ENCODE results near the gene TMEM212.

TMEM212 gene

DNA sequence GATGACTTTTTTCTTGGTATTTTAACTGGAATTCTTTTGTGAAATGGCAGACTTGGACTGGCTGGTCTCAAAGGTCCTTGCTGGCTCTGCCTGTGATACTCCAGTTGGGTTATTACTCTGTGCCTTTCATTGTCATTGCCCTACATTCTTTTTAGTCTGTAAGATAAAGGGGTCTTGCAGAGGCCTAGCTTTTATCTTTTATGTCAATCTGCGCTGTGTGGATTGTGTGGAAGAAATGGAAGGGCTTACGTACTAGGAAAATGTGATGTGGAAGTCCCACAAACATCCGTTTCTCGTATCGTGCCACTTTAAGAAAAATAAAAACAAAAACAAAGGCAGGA is 8.7 kb upstream of the TMEM212 start:
- no peak for DNase-seq (ENCODE audit: low read depth, low spot score)

DNA sequence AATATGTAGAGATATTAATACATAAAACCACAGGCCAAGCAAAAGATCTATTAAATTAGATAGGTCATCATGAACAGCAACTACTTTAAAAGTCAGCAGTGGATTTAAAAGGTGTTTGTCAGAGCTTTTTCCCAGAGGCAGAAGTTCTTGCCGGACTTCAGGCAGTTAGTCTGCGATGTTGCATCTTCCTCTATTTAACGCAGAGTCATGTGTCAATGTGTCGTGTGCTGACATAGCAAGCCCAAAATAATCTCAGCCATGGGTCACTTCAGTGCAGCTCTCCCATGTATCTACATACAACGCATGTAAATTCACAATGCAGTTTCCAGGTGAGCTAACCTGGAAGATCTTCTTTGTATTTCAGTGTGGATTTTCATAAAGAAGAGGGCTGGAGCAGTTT is 8.0 kb upstream of the TMEM212 start:
- DNase-seq (ENCODE audit: low read depth, low spot score), result no peak

- no peak for DNase-seq (ENCODE audit: low read depth, low spot score)
Observed at GRCh38 chr3:171835613-171836012, 7.5 kb upstream of the TMEM212 start.

DNA sequence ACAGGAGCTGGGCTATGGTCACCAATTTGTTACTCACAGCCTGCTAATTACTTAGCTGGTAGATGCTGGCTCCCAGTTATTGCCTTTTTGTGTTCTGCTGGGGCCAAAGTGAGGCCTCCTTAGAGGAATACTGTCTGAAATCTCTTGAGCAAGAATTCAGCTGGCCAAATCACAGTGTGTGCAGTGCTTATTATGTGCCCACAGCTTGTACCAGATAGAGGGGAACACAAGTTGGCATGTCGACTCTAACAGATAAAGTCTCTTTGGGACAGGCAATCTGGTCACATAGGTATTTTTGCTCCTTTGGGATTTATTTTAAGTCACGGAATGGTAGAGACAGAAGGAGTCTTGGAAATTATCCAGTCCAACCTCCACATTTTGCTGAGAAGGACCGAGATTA is 6.3 kb upstream of the TMEM212 start:
- no peak for DNase-seq (ENCODE audit: low read depth, low spot score)

- no peak for DNase-seq (ENCODE audit: low read depth, low spot score)
Observed at GRCh38 chr3:171837698-171838097, 5.5 kb upstream of the TMEM212 start.

GRCh38 chr3:171838218-171838720 is 4.9 kb upstream of the TMEM212 start:
- DNase-seq (ENCODE audit: low read depth, low spot score), result peak; percentile 53

DNA sequence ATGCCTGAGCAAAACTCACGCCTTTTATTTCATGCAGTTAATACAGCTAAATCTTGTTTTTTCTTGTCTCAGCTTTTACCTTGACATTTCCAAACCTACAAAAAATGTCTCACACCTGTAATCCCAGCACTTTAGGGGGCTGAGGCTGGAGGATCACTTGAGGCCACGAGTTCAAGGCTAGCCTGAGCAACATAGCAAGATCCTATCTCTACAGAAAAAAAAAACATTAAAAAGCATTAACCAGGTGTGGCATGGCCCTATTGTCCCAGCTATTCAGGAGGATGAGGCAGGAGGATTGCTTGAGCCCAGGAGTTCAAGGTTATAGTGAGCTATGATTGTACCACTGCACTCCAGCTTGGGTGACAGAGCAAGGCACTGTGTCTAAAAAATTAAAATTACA is 3.9 kb upstream of the TMEM212 start:
- no peak for DNase-seq (ENCODE audit: low read depth, low spot score)

- DNase-seq (ENCODE audit: low read depth, low spot score), result no peak
Observed at GRCh38 chr3:171840445-171840810, 2.7 kb upstream of the TMEM212 start.

DNA sequence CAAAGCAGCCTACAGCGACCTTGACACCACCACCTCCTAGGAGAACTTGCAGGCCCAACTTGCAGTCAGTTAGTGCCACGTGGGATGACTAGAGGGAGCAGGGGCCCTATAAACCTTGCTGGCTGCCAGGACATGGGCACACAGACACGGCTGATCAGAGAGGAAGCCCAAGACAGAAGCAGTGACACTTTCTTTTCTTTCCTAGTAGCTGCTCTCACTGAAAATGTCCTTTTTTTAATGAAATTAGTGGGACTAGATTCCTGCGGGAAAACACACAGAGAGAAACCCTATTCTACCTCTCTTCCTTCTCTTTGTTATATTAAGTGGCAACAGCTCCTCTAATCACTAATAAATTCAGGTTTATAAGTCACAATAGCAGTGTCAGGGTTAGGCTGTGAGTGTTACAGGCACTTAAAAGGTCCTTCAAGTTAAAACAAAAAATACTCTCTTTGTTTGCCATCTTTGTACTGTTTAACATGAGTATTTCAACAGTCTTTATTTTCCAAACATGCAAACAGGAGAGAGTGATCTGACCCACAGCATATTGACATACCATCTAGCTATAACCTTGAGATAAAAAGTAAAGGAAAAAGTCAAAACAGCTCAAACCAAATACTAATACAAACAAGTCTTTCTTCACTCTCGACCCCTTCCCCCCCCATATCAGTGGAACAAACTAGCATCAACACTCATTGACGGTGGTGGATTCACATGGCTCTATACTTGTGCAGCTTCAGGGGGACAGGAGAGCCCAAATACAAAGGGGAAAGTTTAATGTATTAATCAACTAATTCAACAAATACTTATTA is 2.1 kb upstream of the TMEM212 start:
- no peak for DNase-seq (ENCODE audit: low read depth, low spot score)

- DNase-seq (ENCODE audit: low read depth, low spot score), result no peak
Observed at GRCh38 chr3:171841620-171842000, 1.5 kb upstream of the TMEM212 start.

DNA sequence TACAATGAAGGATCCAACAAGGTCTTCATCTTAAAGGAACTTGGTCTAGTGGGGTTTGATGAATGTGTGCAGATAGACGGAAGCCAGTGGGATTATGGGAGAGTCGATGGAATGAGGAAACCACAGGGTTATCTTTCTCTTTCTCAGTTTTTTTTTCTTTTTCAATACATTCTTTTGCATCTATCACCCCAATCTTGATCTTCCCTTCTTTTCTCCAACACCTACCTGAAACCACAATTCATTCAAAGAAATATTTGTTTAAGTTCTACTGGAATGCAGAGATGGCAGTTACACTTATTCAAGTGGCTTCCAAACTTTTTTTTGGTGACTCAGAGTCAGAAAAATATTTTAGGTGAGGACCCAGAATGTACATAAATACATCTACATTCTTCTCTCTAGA is 1.7 kb downstream of the TMEM212 start:
- DNase-seq (ENCODE audit: low read depth, low spot score), result no peak

DNA sequence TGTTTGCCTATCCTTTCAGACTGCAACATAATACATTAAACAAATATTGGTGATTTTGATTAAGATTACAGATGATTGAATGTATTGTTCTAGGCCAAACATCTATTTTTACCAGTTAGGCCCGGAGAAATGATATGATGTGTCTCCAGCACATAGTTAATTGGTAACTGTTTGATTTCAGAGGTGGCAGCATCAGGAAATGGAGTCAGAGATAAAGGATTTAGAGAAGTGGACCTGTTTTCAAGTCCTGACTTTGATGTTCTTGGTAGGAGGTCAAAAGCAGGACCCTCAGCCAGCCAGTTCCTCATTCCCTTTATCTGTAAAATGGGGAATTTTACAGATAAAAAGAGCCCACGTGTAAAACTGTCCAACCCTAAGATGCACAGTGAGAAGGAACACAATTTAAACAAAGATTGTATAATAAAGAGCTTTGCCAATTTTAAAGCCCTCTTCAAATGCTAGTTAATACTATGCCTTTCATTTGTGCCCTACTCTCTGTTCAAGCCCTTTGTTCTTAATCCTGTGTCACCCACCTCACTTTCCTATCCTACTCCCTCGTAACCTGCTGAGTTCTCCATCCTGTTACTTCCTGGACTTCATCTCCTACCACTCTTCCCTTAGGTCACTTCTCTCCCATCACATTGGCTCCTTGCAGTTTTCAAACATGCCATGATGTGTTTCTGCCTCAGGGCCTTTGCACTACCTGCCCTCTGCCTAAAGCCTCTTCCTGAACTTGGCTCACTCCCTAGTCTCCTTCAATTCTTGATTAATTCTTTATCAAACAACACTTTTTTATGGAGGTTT is 2.5 kb downstream of the TMEM212 start:
- DNase-seq (ENCODE audit: low read depth, low spot score), result no peak

GRCh38 chr3:171846597-171846996 is 3.4 kb downstream of the TMEM212 start:
- DNase-seq (ENCODE audit: low read depth, low spot score), result no peak

DNA sequence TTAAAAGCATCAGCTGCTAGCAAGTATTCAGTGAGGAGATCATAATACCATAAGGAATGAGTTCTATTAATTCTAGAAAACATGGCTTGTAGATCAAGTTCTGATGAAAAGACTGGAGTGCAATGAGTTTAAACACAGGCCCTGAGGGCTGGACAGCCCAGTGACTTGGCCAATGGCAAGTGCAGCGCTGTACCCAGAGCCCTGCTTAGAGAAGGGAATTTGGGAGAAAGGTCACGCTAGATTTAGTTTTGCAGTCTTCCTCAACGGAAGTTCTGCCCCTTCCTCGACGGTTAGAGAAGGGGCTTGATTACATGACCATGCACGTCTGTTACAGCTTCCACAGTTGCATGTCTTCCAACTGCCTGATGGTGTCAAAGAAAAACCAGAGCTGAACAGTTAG is 4.0 kb downstream of the TMEM212 start:
- DNase-seq (ENCODE audit: low read depth, low spot score), result no peak

- no peak for DNase-seq (ENCODE audit: low read depth, low spot score)
Observed at GRCh38 chr3:171847595-171848259, 4.6 kb downstream of the TMEM212 start.

- no peak for DNase-seq (ENCODE audit: low read depth, low spot score)
Observed at GRCh38 chr3:171849617-171850319, 6.6 kb downstream of the TMEM212 start.

GRCh38 chr3:171850320-171850959 is 7.3 kb downstream of the TMEM212 start:
- peak; percentile 58 for DNase-seq (ENCODE audit: low read depth, low spot score)

- DNase-seq (ENCODE audit: low read depth, low spot score), result no peak
Observed at GRCh38 chr3:171850960-171851659, 8.0 kb downstream of the TMEM212 start.

GRCh38 chr3:171851660-171852058 is 8.5 kb downstream of the TMEM212 start:
- DNase-seq (ENCODE audit: low read depth, low spot score), result no peak

- DNase-seq (ENCODE audit: low read depth, low spot score), result no peak
Observed at GRCh38 chr3:171854649-171855305, 11.6 kb downstream of the TMEM212 start.
